CD4-positive, alpha-beta memory T cell (primary cell): ENCODE measurements around the gene RPL41. TPM values are rescaled to one million over a fixed set of nuclear protein-coding genes. Genes with fewer than 3 reads are reported as not detected.
A peak's percentile ranks its signal among the peaks of the same experiment; 100 is the strongest.
"Not testable (repeated sequence)": the region's sequence is repeated elsewhere in the genome, so short reads cannot be mapped to it uniquely, and the experiment has no call there.

Experiments
- CTCF ChIA-PET: fragments of 350-600 bp; sonication (Branson Sonifier 250); formaldehyde crosslinking; loops from one replicate; lab custom pipeline; 2021; ENCODE audit warnings: inconsistent platforms; ENCODE audit not compliant: partially characterized antibody; lab: Charles Lee
- POLR2A ChIA-PET: fragments of 350-600 bp; sonication (Branson Sonifier 250); formaldehyde crosslinking; loops from one replicate; lab custom pipeline; 2021; ENCODE audit not compliant: partially characterized antibody; lab: Charles Lee
- DNase-seq, 5 donors: peaks; one replicate each; pipeline versions ENCODE4 v3.0.0 to v3.0.0-alpha.2; 2020 to 2022; ENCODE audit warnings: mixed read lengths in 1 of 5
- H3K27ac ChIP-seq: one replicate; pipeline ENCODE4 v1.7.0; 2013; ENCODE audit warnings: low read depth, low read length
- H3K27me3 ChIP-seq: 2 replicates; pipeline ENCODE4 v1.7.0; 2013; ENCODE audit warnings: mild to moderate bottlenecking, low read length, moderate library complexity; ENCODE audit not compliant: insufficient read depth
- H3K36me3 ChIP-seq: 2 replicates; pipeline ENCODE4 v1.7.0; 2013; ENCODE audit warnings: mild to moderate bottlenecking, low read length, moderate library complexity; ENCODE audit not compliant: insufficient read depth
- H3K4me1 ChIP-seq: 2 replicates; pipeline ENCODE4 v1.7.0; 2013; ENCODE audit warnings: mild to moderate bottlenecking, low read length, moderate library complexity; ENCODE audit not compliant: insufficient read depth
- H3K4me3 ChIP-seq, 2 donors: one replicate each; pipeline ENCODE4 v1.7.0; 2013; ENCODE audit warnings: low read length in 2 of 2, mild to moderate bottlenecking in 1 of 2
- H3K9me3 ChIP-seq, 2 donors: one replicate each; pipeline ENCODE4 v1.7.0; 2013; ENCODE audit warnings: low read length in 2 of 2, control low read depth in 1 of 2; ENCODE audit not compliant: control insufficient read depth in 1 of 2
- H3K27ac Mint-ChIP-seq, 7 donors: one replicate each; pipeline ENCODE4 v1.8.0; 2020 to 2021; ENCODE audit warnings: mixed read lengths in 7 of 7, mild to moderate bottlenecking in 6 of 7, inconsistent platforms in 3 of 7, moderate library complexity in 3 of 7
- H3K27me3 Mint-ChIP-seq, 2 donors: one replicate each; pipeline ENCODE4 v1.8.0; 2020 to 2021; ENCODE audit warnings: mixed read lengths in 2 of 2
- H3K36me3 Mint-ChIP-seq, 2 donors: one replicate each; pipeline ENCODE4 v1.8.0; 2020 to 2021; ENCODE audit warnings: mixed read lengths in 2 of 2, inconsistent platforms in 1 of 2, mild to moderate bottlenecking in 1 of 2
- H3K4me1 Mint-ChIP-seq, 4 donors: one replicate each; pipeline ENCODE4 v1.8.0; 2020 to 2021; ENCODE audit warnings: mixed read lengths in 4 of 4, mild to moderate bottlenecking in 1 of 4
- H3K4me3 Mint-ChIP-seq, 8 donors: one replicate each; pipeline ENCODE4 v1.8.0; 2020 to 2021; ENCODE audit warnings: mixed read lengths in 8 of 8, mild to moderate bottlenecking in 7 of 8, moderate library complexity in 6 of 8, inconsistent platforms in 3 of 8
- H3K9me3 Mint-ChIP-seq, 8 donors: one replicate each; pipeline ENCODE4 v1.8.0; 2020 to 2021; ENCODE audit warnings: mixed read lengths in 8 of 8, mild to moderate bottlenecking in 5 of 8, inconsistent platforms in 3 of 8, moderate library complexity in 1 of 8
- intact Hi-C: fragments of 100-400 bp; cut with micrococcal nuclease; formaldehyde crosslinking; loops from one replicate; pipeline ENCODE4 v1.15.1; 2023
- polyA plus RNA-seq, 2 donors: library from polyadenylated mRNA; unstranded; fragments of 300-500 nt; fragmentation: Illumina TruSeq; gene quantifications; one replicate each; pipeline ENCODE4 v1.2.3, GENCODE V29; 2021
- total RNA-seq, 2 experiments: library from RNA; stranded (reverse); gene quantifications; one replicate each; pipeline ENCODE4 v1.2.3, GENCODE V29; 2021

RPL41 gene
- total and polyA plus RNA-seq, 4 experiments from 2014 or later, result 5,438 to 8,691 (median 5,893) TPM

DNA sequence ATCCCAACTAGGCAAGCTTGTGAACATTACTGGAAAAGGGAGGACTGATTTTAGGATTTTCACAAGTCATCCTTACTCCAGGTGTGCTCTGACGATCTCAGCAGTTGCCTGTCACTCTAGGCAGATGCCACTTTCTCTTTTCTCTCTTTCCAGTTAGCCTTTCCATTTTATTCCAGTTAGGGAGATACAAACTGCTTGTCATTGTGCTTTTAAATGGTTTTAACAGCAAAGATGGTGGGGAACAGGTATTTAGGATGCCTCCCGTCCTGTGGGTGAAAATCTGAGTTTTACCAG, 10.9 kb upstream of the RPL41 start:
- peaks cover 38% of the 10 kb centered on the region for H3K36me3 ChIP-seq
- peak overlapping the region; percentile 25 to 90 for H3K4me3 ChIP-seq
- ChIA-PET POLR2A (interaction anchor here (0.5 to 10.8 kb wide), 12 partner anchors 8 to 132 kb away, joined by 3 to 324 read pairs (median 17); partner anchors contain the start of genes ERBB3, ESYT1, MYL6 and RAB5B), CTCF (interaction anchor here (0.8 to 7.9 kb wide), 7 partner anchors 13 to 368 kb away, joined by 3 to 68 read pairs (median 11); partner anchors contain the start of genes ERBB3, RNF41, RPL41 and SMARCC2)
- Mint-ChIP-seq H3K27ac (peak overlapping the region; percentile 78 to 99 (median 98)), H3K4me1 (peaks cover 33 to 62% (median 47%) of the 10 kb centered on the region in 4 donors), H3K36me3 (peaks cover 38 to 49% of the 10 kb centered on the region in 2 donors), H3K9me3 (no peaks in the 10 kb centered on the region), H3K4me3 (peak overlapping the region; percentile 89 to 99 (median 96)), H3K27me3 (no peaks in the 10 kb centered on the region)
- intact Hi-C loops, result no loop called here
- H3K27me3 ChIP-seq, result no peaks in the 10 kb centered on the region
- H3K9me3 ChIP-seq, result no peaks in the 10 kb centered on the region
- no peak for DNase-seq
- H3K27ac ChIP-seq, result peak overlapping the region; percentile 82
- H3K4me1 ChIP-seq, result peaks cover 49% of the 10 kb centered on the region

DNA sequence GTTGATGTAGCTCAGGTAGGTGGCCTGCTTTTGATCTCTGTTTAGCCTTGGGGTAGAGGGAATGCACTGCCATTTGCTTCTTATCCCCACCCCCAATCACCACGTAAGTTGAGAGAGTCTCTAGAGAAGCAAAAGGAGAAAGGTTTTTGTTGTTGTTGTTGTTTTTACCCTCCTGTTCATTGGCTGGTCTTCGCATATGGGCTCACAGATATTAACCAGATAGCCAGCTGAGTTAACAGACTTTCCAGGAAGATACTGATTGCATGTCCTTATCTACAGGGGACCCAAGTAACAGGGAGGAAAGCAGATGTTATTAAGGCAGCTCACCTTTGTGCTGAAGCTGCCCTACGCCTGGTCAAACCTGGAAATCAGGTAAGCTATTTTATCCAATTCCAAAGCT, 9.2 kb upstream of the RPL41 start:
- Histone ChIP-seq H3K4me1 (peaks cover 39% of the 10 kb centered on the region), H3K27me3 (no peaks in the 10 kb centered on the region), H3K36me3 (peaks cover 53% of the 10 kb centered on the region), H3K4me3 (no peak overlapping the region), H3K9me3 (no peaks in the 10 kb centered on the region), H3K27ac (no peak overlapping the region)
- H3K36me3 Mint-ChIP-seq, result peaks cover 50 to 64% of the 10 kb centered on the region in 2 donors
- no peaks in the 10 kb centered on the region for H3K27me3 Mint-ChIP-seq
- intact Hi-C loops, result no loop called here
- no peaks in the 10 kb centered on the region for H3K9me3 Mint-ChIP-seq
- H3K4me1 Mint-ChIP-seq, result peaks cover 25 to 49% (median 38%) of the 10 kb centered on the region in 4 donors
- peak overlapping the region in 5 of 7 donors; percentile 17 to 87 (median 48) for H3K27ac Mint-ChIP-seq
- H3K4me3 Mint-ChIP-seq, result peak overlapping the region in 1 of 8 donors; percentile 44
- POLR2A ChIA-PET, result interaction anchor here (0.6 to 10.8 kb wide), 3 partner anchors 10 to 352 kb away, joined by 3 to 324 read pairs (median 3); partner anchors contain the start of genes RPL41 and ZC3H10
- DNase-seq, result no peak
- CTCF ChIA-PET, result interaction anchor here (0.7 to 7.9 kb wide), 6 partner anchors 10 to 369 kb away, joined by 3 to 68 read pairs (median 3); partner anchors contain the start of genes RPL41 and ZC3H10

DNA sequence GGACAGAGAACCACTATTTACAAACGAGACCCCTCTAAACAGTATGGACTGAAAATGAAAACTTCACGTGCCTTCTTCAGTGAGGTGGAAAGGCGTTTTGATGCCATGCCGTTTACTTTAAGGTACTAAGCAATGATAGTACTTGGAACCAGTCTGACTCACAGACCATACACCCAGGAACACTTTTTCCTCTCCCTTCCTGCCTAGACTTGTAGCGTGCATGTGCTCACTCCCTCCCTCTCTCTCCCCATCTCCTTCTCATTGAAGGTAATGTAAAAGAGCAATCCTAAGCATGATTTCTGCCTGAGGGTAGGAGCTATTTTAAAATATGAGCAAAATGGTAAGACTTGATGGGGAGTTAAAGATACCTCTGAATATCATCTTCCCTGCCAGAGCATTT, 5.9 kb upstream of the RPL41 start:
- Mint-ChIP-seq H3K27ac (peak overlapping the region in 3 of 7 donors; percentile 3 to 46 (median 29)), H3K9me3 (no peaks in the 10 kb centered on the region), H3K27me3 (no peaks in the 10 kb centered on the region), H3K36me3 (peaks cover 65 to 67% of the 10 kb centered on the region in 2 donors), H3K4me3 (no peak overlapping the region), H3K4me1 (peaks cover 7 to 21% (median 15%) of the 10 kb centered on the region in 4 donors)
- Histone ChIP-seq H3K27me3 (no peaks in the 10 kb centered on the region), H3K27ac (no peak overlapping the region), H3K4me3 (no peak overlapping the region), H3K4me1 (peaks cover 21% of the 10 kb centered on the region), H3K36me3 (peaks cover 60% of the 10 kb centered on the region), H3K9me3 (no peaks in the 10 kb centered on the region)
- POLR2A ChIA-PET, result interaction anchor here (10.8 kb wide), 1 partner anchor 7 kb away, joined by 324 read pairs; the partner anchor contains the start of genes RPL41 and ZC3H10
- intact Hi-C loops, result no loop called here
- CTCF ChIA-PET, result interaction anchor here (0.9 to 1.5 kb wide), 2 partner anchors 64 to 114 kb away, joined by 3 read pairs; partner anchors contain the start of gene SUOX
- no peak for DNase-seq

DNA sequence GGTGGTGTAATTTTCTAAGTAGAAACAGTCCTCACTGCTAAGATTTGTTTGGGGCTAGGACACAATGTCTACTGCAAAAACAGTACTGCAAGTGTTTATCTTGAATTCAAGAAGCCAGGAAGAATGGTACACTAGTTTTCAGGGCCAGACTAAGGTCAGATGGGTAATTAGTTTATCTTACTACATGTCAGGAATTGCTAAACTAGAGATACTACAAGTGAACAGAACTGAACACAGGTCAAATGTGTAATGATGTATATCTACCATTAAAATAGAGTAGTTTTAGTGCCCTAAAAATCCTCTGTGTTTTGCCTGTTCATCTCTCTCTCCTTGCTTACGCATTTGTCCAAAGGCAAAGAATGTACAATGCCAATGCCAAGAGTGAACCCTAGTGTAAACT, 2.3 kb upstream of the RPL41 start:
- Histone ChIP-seq H3K4me3 (no peak overlapping the region), H3K27ac (no peak overlapping the region), H3K36me3 (peaks cover 37% of the 10 kb centered on the region), H3K27me3 (no peaks in the 10 kb centered on the region), H3K9me3 (no peaks in the 10 kb centered on the region), H3K4me1 (peaks cover 24% of the 10 kb centered on the region)
- Mint-ChIP-seq H3K36me3 (peaks cover 52 to 63% of the 10 kb centered on the region in 2 donors), H3K27me3 (no peaks in the 10 kb centered on the region), H3K27ac (peak overlapping the region in 5 of 7 donors; percentile 5 to 81 (median 78)), H3K4me1 (peaks cover 14 to 32% (median 23%) of the 10 kb centered on the region in 4 donors), H3K9me3 (no peaks in the 10 kb centered on the region), H3K4me3 (peak overlapping the region in 4 of 8 donors; percentile 21 to 78 (median 37))
- no peak for DNase-seq
- ChIA-PET POLR2A (interaction anchor here (1.2 to 6.6 kb wide), 3 partner anchors 9 to 10 kb away, joined by 3 to 324 read pairs (median 6); partner anchors contain the start of gene PA2G4), CTCF (no interaction called here)
- intact Hi-C loops, result no loop called here

DNA sequence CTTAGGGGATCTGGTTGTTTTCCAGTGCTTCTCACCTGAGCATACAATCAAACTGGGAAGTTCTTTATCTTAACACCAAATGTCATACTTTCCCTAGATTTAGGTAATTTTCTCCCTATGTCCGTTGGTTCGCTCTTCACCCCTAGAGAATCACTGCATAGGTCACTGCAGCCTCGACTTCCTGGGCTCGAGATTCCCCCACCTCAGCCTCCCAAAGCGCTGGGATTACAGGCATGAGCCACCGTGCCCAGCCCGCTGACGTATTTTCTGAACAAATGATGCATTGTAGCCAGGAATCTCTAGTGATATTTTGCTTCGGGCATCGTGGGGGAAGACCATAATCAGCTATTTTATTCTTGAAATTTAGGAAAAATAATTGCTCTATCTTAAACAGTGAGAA, 1.1 kb upstream of the RPL41 start:
- Histone ChIP-seq H3K27ac (peak overlapping the region; percentile 89), H3K4me1 (peaks cover 34% of the 10 kb centered on the region), H3K4me3 (no peak overlapping the region), H3K9me3 (no peaks in the 10 kb centered on the region), H3K36me3 (peaks cover 24% of the 10 kb centered on the region), H3K27me3 (no peaks in the 10 kb centered on the region)
- intact Hi-C loops, result loop anchor here (5.0 kb wide), 3 partner anchors 118 to 522 kb away; partner anchors contain the start of genes PYM1 and SUOX
- DNase-seq, result no peak
- ChIA-PET POLR2A (interaction anchor here (0.6 to 7.6 kb wide), 14 partner anchors 10 to 1835 kb away, joined by 3 to 324 read pairs (median 4); partner anchors contain the start of genes ANKRD52, BLOC1S1, CBX5 and ESYT1), CTCF (interaction anchor here (0.9 to 6.0 kb wide), 8 partner anchors 9 to 376 kb away, joined by 3 to 41 read pairs (median 4); partner anchors contain the start of gene PA2G4)
- H3K4me3 Mint-ChIP-seq, result peak overlapping the region; percentile 95 to 99 (median 98)
- no peaks in the 10 kb centered on the region for H3K9me3 Mint-ChIP-seq
- peaks cover 20 to 43% (median 30%) of the 10 kb centered on the region in 4 donors for H3K4me1 Mint-ChIP-seq
- H3K27me3 Mint-ChIP-seq, result no peaks in the 10 kb centered on the region
- peaks cover 43 to 59% of the 10 kb centered on the region in 2 donors for H3K36me3 Mint-ChIP-seq
- H3K27ac Mint-ChIP-seq, result peak overlapping the region; percentile 94 to 100 (median 99)

DNA sequence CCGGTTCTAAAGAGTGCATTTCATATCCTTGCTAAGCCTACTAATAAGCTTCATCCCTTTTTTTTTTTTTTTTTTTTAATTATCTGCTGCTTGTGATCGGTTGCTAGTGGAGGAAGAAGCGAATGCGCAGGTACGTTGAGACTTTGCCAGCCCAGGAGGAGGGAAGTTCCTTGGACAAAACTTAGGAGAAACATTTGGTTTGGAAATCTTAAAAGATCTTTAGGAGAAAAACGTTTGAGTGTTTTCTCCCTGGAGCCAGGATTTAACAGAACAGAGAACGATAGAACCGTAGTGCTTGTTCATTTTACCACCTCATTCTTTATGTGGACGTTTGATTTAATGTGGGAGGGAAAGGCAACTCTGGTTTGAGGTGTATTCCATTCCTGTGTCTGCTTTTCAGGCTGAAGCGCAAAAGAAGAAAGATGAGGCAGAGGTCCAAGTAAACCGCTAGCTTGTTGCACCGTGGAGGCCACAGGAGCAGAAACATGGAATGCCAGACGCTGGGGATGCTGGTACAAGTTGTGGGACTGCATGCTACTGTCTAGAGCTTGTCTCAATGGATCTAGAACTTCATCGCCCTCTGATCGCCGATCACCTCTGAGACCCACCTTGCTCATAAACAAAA, 761 bp downstream of the RPL41 start:
- peaks cover 34 to 48% of the 10 kb centered on the region in 2 donors for H3K36me3 Mint-ChIP-seq
- Histone ChIP-seq H3K4me1 (peaks cover 34% of the 10 kb centered on the region), H3K4me3 (peak overlapping the region; percentile 99), H3K27ac (peak overlapping the region; percentile 89)
- H3K27me3 ChIP-seq, H3K9me3 Mint-ChIP-seq, H3K27me3 Mint-ChIP-seq, H3K9me3 ChIP-seq, H3K36me3 ChIP-seq: not testable (repeated sequence)
- peak overlapping the region; percentile 95 to 99 (median 98) for H3K4me3 Mint-ChIP-seq
- H3K4me1 Mint-ChIP-seq, result peaks cover 20 to 44% (median 30%) of the 10 kb centered on the region in 4 donors
- POLR2A ChIA-PET, result interaction anchor here (0.5 to 7.6 kb wide), 41 partner anchors 11 to 608 kb away, joined by 3 to 324 read pairs (median 7); partner anchors contain the start of genes ATP5F1B, BAZ2A, BLOC1S1 and CS
- DNase-seq, result peak in 2 of 5 donors; percentile 13 to 24
- peak overlapping the region; percentile 94 to 100 (median 99) for H3K27ac Mint-ChIP-seq
- intact Hi-C loops, result loop anchor here (5.0 kb wide), 3 partner anchors 120 to 520 kb away; partner anchors contain the start of genes PYM1 and SUOX
- CTCF ChIA-PET, result interaction anchor here (0.9 to 13.2 kb wide), 15 partner anchors 11 to 379 kb away, joined by 3 to 264 read pairs (median 10); partner anchors contain the start of genes ESYT1, PA2G4, RNF41 and SMARCC2
